ENCODE measurements around the gene GABRP. TPM values are rescaled to one million over a fixed set of nuclear protein-coding genes. Genes with fewer than 3 reads are reported as not detected.

Gene GABRP
- 1 to 10 TPM in 1 of 6 donors, under 1 TPM in 4, not detected in 1; 0.16 to 4.0 (median 0.26) TPM for total RNA-seq
- polyA plus RNA-seq: under 1 TPM; 0.07 to 0.15 TPM

GRCh38 chr5:170783498-170784247 lies at the start of gene GABRP:
GABRP (plus strand) TSS chr5:170783725; CDS start chr5:170788616, 4,891 bp downstream.
- no peaks in the 10 kb centered on the region for H3K36me3 ChIP-seq
- no peak for DNase-seq
- H3K4me1 ChIP-seq: peaks cover 0 to 8% (median 0%) of the 10 kb centered on the region in 3 donors
- WGBS, 2 donors: 91 to 94% methylated on average over 12 to 14 of the region's 14 CpGs
- intact Hi-C loops (cut with DNase I): loop anchor here in 1 of 3 donors (10.0 kb wide), 1 partner anchor 139 kb away; no protein-coding TSS in a partner anchor
- no peak for ATAC-seq
- H3K4me3 ChIP-seq: no peak within 1 kb of the TSS
- no peaks in the 10 kb centered on the region for H3K27me3 ChIP-seq
- FAIRE-seq: no peak
- TF ChIP-seq, protein P1, sequence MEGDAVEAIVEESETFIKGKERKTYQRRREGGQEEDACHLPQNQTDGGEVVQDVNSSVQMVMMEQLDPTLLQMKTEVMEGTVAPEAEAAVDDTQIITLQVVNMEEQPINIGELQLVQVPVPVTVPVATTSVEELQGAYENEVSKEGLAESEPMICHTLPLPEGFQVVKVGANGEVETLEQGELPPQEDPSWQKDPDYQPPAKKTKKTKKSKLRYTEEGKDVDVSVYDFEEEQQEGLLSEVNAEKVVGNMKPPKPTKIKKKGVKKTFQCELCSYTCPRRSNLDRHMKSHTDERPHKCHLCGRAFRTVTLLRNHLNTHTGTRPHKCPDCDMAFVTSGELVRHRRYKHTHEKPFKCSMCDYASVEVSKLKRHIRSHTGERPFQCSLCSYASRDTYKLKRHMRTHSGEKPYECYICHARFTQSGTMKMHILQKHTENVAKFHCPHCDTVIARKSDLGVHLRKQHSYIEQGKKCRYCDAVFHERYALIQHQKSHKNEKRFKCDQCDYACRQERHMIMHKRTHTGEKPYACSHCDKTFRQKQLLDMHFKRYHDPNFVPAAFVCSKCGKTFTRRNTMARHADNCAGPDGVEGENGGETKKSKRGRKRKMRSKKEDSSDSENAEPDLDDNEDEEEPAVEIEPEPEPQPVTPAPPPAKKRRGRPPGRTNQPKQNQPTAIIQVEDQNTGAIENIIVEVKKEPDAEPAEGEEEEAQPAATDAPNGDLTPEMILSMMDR (IDR thresholded peaks at IDR 0.05): no peak
- H3K27ac ChIP-seq: no peak within 1 kb of the TSS
- H3K9me3 ChIP-seq: no peaks in the 10 kb centered on the region

GRCh38 chr5:170736966-170737365 lies 46.6 kb upstream of the GABRP start:
- FAIRE-seq (no peak), DNase-seq (no peak), ATAC-seq (no peak)
- Histone ChIP-seq H3K27ac (no peak overlapping the region), H3K4me3 (no peak overlapping the region), H3K4me1 (no peaks in the 10 kb centered on the region), H3K27me3 (no peaks in the 10 kb centered on the region), H3K36me3 (no peaks in the 10 kb centered on the region), H3K9me3 (no peaks in the 10 kb centered on the region)
- intact Hi-C loops (cut with DNase I): no loop called here
- TF ChIP-seq, protein P1 (IDR thresholded peaks at IDR 0.05): no peak
- WGBS, 2 donors: 64 to 67% methylated on average over 3 of the region's 3 CpGs

- Histone ChIP-seq H3K27me3 (no peaks in the 10 kb centered on the region), H3K36me3 (no peaks in the 10 kb centered on the region), H3K27ac (no peak overlapping the region), H3K4me1 (no peaks in the 10 kb centered on the region), H3K4me3 (no peak overlapping the region), H3K9me3 (no peaks in the 10 kb centered on the region)
- TF ChIP-seq, protein P1 (IDR thresholded peaks at IDR 0.05): no peak
- ATAC-seq (no peak), FAIRE-seq (no peak), DNase-seq (no peak)
- WGBS, 2 donors: 86 to 92% methylated on average over 1 of the region's 1 CpG
- intact Hi-C loops (cut with DNase I): no loop called here
These were observed 45.9 kb upstream of the GABRP start for GRCh38 chr5:170737591-170737990.

DNA sequence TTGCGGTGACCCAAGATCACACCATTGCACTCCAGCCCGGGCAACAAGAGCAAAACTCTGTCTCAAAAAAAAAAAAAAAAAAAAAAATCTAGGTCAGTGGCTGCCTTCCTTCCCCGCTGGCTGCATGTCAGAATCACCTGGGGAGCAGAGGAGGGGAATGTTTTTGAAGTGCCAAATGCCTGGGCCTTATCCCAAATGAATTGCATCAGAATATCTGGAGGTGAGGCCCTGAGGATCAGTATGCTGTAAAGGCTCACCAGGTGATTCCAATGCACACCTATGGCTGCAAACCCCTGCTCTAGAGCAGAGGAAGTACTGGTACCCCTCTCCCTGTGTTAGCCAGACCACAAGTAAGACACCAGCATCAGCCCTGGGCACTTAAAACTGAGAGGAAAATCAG lies 44.7 kb upstream of the GABRP start:
- no peak overlapping the region for H3K4me3 ChIP-seq
- H3K36me3 ChIP-seq: no peaks in the 10 kb centered on the region
- 52 to 82% methylated on average over 3 of the region's 3 CpGs for WGBS, 2 donors
- intact Hi-C loops (cut with DNase I): no loop called here
- TF ChIP-seq, protein P1 (IDR thresholded peaks at IDR 0.05): no peak
- H3K27me3 ChIP-seq: no peaks in the 10 kb centered on the region
- H3K9me3 ChIP-seq: no peaks in the 10 kb centered on the region
- FAIRE-seq: no peak
- ATAC-seq: peak in 3 of 4 donors; percentile 27 to 58 (median 48)
- no peak overlapping the region for H3K27ac ChIP-seq
- no peaks in the 10 kb centered on the region for H3K4me1 ChIP-seq
- peak in 2 of 6 donors; percentile 36 to 38 for DNase-seq

GRCh38 chr5:170739446-170739845 lies 44.1 kb upstream of the GABRP start:
- DNase-seq (no peak), FAIRE-seq (no peak), ATAC-seq (no peak)
- H3K27ac ChIP-seq: no peak overlapping the region
- no peak overlapping the region for H3K4me3 ChIP-seq
- 87 to 95% methylated on average over 4 of the region's 4 CpGs for WGBS, 2 donors
- peaks cover 0 to 3% (median 0%) of the 10 kb centered on the region in 3 donors for H3K4me1 ChIP-seq
- TF ChIP-seq, protein P1 (IDR thresholded peaks at IDR 0.05): no peak
- H3K9me3 ChIP-seq: no peaks in the 10 kb centered on the region
- no peaks in the 10 kb centered on the region for H3K27me3 ChIP-seq
- intact Hi-C loops (cut with DNase I): no loop called here
- H3K36me3 ChIP-seq: no peaks in the 10 kb centered on the region

Measured in pancreas (tissue), 10 donors.